Uterus (tissue), 2 donors: Measurements from ENCODE around the gene FARS2.

Experiments
- CTCF ChIP-seq, 4 experiments: fragments of 200-600 bp in 2 of 4; fragments of 450-650 bp in 2 of 4; sonication (generic) in 2 of 4; IDR thresholded peaks; one replicate each; pipeline ENCODE4 v1.5.1; 2016 to 2019; ENCODE audit warnings: antibody characterized with exemption in 4 of 4, mild to moderate bottlenecking in 2 of 4, moderate library complexity in 1 of 4
- POLR2A ChIP-seq, 2 donors: fragments of 450-650 bp; IDR thresholded peaks; one replicate each; pipeline ENCODE4 v1.6.1; 2016; ENCODE audit warnings: antibody characterized with exemption in 2 of 2, mild to moderate bottlenecking in 1 of 2, moderate library complexity in 1 of 2

- TF ChIP-seq CTCF (IDR thresholded peaks at IDR 0.05) (no peak), POLR2A (IDR thresholded peaks at IDR 0.05) (no peak)
Observed at GRCh38 chr6:5706124-5707033, 445.1 kb downstream of the FARS2 start.
